DOHH2 (cell line): Measurements from ENCODE around the gene ENPEP.
"Not testable (repeated sequence)": the region's sequence is repeated elsewhere in the genome, so short reads cannot be mapped to it uniquely, and the experiment has no call there.

Experiments used
- H3F3A ChIP-seq: fragments of 200-600 bp; sonication (generic), shearing (Covaris generic); 2 replicates; pipeline ENCODE4 v1.6.0; 2016; ENCODE audit warnings: antibody characterized with exemption, mild to moderate bottlenecking; ENCODE audit not compliant: control insufficient read depth, insufficient read depth
- H3K27ac ChIP-seq: fragments of 200-600 bp; sonication (generic); 2 replicates; pipeline ENCODE4 v1.5.1; 2014; ENCODE audit warnings: low read depth, mild to moderate bottlenecking, low read length, moderate library complexity
- H3K27me3 ChIP-seq: fragments of 200-600 bp; sonication (generic); 2 replicates; pipeline ENCODE4 v1.6.1; 2014; ENCODE audit warnings: mild to moderate bottlenecking, low read length, mixed read lengths; ENCODE audit not compliant: control insufficient read depth
- H3K36me3 ChIP-seq: fragments of 200-600 bp; sonication (generic); 2 replicates; pipeline ENCODE4 v1.6.1; 2014; ENCODE audit warnings: mild to moderate bottlenecking, low read length, moderate library complexity, mixed read lengths; ENCODE audit not compliant: control insufficient read depth
- H3K4me1 ChIP-seq: fragments of 200-600 bp; sonication (generic); 2 replicates; pipeline ENCODE4 v1.6.1; 2014; ENCODE audit warnings: mild to moderate bottlenecking, low read length, mixed read lengths; ENCODE audit not compliant: control insufficient read depth
- H3K4me2 ChIP-seq: fragments of 200-600 bp; sonication (generic); 2 replicates; pipeline ENCODE4 v1.6.0; 2014; ENCODE audit warnings: mild to moderate bottlenecking, low read length, moderate library complexity
- H3K4me3 ChIP-seq: fragments of 200-600 bp; sonication (generic); 2 replicates; pipeline ENCODE4 v1.5.1; 2014; ENCODE audit warnings: mild to moderate bottlenecking, low read length, mixed read lengths
- H3K79me2 ChIP-seq: fragments of 200-600 bp; sonication (generic); 2 replicates; pipeline ENCODE4 v1.6.1; 2014; ENCODE audit warnings: mild to moderate bottlenecking, low read length, mixed read lengths; ENCODE audit not compliant: control insufficient read depth
- H3K9me2 ChIP-seq: fragments of 200-600 bp; sonication (generic); replicated peaks from 2 replicates; pipeline ENCODE4 v1.6.1; 2014; ENCODE audit warnings: mild to moderate bottlenecking, low read length, mixed read lengths; ENCODE audit not compliant: control insufficient read depth
- H3K9me3 ChIP-seq: fragments of 200-600 bp; sonication (generic); 2 replicates; pipeline ENCODE4 v1.6.1; 2014; ENCODE audit warnings: antibody characterized with exemption, low read length, mixed read lengths; ENCODE audit not compliant: control insufficient read depth, insufficient read depth
- H4K20me1 ChIP-seq: fragments of 200-600 bp; sonication (generic); 2 replicates; pipeline ENCODE4 v1.6.0; 2014; ENCODE audit warnings: low read depth, mild to moderate bottlenecking, antibody characterized with exemption, low read length, moderate library complexity; ENCODE audit not compliant: control insufficient read depth, insufficient read depth
- EZH2phosphoT487 ChIP-seq: fragments of 200-600 bp; sonication (generic); IDR thresholded peaks from 2 replicates; pipeline ENCODE4 v1.6.1; 2017; ENCODE audit warnings: borderline replicate concordance, mild to moderate bottlenecking, antibody characterized with exemption, low read length, moderate library complexity, mixed read lengths
- TF ChIP-seq, protein P1 (sequence below): fragments of 200-600 bp; sonication (generic); IDR thresholded peaks from one replicate; pipeline ENCODE4 v1.5.1; 2014; ENCODE audit warnings: antibody characterized with exemption, mild to moderate bottlenecking, low read depth, low read length; ENCODE audit not compliant: poor library complexity, severe bottlenecking

ENPEP gene

DNA sequence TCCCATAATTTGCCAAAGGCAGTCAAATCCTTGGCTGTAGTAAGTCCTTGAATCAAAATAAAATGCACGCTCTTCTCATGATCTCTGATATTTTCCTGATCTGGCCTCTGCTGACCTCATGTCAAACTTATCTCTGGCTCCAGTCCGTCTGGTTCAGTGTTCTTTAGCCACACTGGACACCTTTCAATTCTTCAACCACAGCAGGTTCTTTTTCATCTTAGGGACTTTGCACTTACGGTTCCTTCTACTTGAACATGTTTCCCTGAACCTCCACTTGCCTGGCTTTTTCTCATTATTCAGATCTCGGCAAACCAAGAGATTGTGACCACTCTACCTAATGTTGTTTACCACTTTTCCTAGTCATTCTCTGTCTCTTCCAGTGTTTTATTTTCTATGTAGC, 10.3 kb downstream of the ENPEP start:
- H3K36me3 ChIP-seq = no peaks in the 10 kb centered on the region
- no peaks in the 10 kb centered on the region for H3K9me2 ChIP-seq
- peaks cover 19% of the 10 kb centered on the region for H3K4me1 ChIP-seq
- no peak overlapping the region for H3K4me3 ChIP-seq
- no peaks in the 10 kb centered on the region for H3K79me2 ChIP-seq
- H3F3A ChIP-seq = no peaks in the 10 kb centered on the region
- H3K9me3 ChIP-seq = no peaks in the 10 kb centered on the region
- H3K27me3 ChIP-seq = no peaks in the 10 kb centered on the region; the same call in 1 of the 2 replicates
- TF ChIP-seq, protein P1, sequence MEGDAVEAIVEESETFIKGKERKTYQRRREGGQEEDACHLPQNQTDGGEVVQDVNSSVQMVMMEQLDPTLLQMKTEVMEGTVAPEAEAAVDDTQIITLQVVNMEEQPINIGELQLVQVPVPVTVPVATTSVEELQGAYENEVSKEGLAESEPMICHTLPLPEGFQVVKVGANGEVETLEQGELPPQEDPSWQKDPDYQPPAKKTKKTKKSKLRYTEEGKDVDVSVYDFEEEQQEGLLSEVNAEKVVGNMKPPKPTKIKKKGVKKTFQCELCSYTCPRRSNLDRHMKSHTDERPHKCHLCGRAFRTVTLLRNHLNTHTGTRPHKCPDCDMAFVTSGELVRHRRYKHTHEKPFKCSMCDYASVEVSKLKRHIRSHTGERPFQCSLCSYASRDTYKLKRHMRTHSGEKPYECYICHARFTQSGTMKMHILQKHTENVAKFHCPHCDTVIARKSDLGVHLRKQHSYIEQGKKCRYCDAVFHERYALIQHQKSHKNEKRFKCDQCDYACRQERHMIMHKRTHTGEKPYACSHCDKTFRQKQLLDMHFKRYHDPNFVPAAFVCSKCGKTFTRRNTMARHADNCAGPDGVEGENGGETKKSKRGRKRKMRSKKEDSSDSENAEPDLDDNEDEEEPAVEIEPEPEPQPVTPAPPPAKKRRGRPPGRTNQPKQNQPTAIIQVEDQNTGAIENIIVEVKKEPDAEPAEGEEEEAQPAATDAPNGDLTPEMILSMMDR = no peak
- no peak for TF ChIP-seq EZH2phosphoT487
- H4K20me1 ChIP-seq = no peaks in the 10 kb centered on the region
- H3K4me2 ChIP-seq = no peak overlapping the region
- no peak overlapping the region for H3K27ac ChIP-seq

DNA sequence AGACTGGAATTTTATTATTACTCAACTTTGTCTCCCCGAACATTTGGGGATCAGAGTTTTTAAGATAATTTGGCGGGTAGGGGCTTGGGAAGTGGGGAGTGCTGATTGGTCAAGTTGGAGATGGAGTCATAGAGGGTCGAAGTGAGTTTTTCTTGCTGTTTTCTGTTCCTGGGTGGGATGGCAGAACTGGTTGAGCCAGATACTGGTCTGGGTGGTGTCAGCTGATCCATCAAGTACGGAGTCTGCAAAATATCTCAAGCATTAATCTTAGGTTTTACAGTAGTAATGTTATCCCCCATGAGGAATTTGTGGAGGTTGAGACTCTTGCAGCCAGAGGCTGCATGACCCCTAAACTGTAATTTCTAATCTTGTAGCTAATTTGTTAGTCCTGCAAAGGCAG, 10.9 kb downstream of the ENPEP start:
- H4K20me1 ChIP-seq, H3K4me2 ChIP-seq, H3K36me3 ChIP-seq, H3K9me2 ChIP-seq, H3K79me2 ChIP-seq, H3F3A ChIP-seq, H3K9me3 ChIP-seq, H3K4me3 ChIP-seq, H3K27ac ChIP-seq, H3K27me3 ChIP-seq: not testable (repeated sequence)
- peaks cover 19% of the 10 kb centered on the region for H3K4me1 ChIP-seq

DNA sequence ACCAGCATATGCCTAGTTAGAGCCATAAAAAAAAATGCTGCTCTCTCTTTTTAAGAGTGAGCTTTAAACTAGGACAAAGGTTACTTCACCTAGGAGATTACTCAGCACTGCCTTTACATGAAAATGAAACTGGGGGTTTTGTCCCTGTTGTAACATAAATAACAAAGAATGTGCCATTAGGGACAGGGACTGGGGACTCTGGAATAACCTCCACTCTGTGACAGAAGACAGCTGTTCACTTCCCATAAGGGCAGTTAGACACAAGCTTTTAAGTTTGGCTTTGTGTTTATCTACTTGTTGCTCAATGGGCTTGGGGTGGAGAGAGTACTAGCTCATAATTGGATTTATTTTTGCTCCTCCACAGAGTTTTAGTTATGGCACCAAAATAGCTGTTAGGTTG, 11.9 kb downstream of the ENPEP start:
- TF ChIP-seq, protein P1 = no peak
- TF ChIP-seq EZH2phosphoT487 = no peak
- H3K27me3 ChIP-seq = no peaks in the 10 kb centered on the region; the same call in 1 of the 2 replicates
- H3K4me2 ChIP-seq = no peak overlapping the region
- H3K9me3 ChIP-seq = no peaks in the 10 kb centered on the region
- H3K27ac ChIP-seq = no peak overlapping the region
- H3K4me1 ChIP-seq = peaks cover 19% of the 10 kb centered on the region
- H3K4me3 ChIP-seq = no peak overlapping the region
- no peaks in the 10 kb centered on the region for H3K79me2 ChIP-seq
- H3K9me2 ChIP-seq = no peaks in the 10 kb centered on the region
- H4K20me1 ChIP-seq = no peaks in the 10 kb centered on the region
- H3K36me3 ChIP-seq = no peaks in the 10 kb centered on the region
- H3F3A ChIP-seq = no peaks in the 10 kb centered on the region

DNA sequence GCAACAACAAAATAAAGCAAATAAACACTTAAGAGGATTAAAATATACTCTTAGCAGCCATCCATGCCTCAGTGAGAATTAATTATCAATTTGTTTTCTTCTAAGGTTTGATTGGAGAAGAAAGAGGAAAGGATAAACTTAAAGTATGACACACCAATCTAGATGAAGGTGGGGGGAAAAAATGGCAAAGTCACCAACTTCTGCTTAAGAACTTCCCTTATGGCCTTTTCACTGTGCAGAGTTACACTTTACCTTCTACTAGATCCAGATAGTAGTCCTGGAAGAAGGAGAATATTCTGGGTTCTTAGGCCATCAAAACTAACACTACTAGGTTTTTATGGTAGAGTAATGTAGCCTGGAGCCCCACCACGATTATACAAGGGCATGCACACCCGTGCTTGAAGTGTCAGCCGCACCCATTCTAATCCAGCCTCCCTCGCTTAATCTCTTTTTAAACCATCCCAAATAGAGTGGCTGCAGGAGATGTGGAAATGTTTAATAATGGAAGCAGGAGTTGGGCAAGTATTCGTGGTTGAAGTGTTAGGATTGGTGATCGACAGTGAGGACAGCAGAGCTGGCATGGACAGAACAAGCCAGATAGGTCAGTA, 14.1 kb downstream of the ENPEP start:
- Histone ChIP-seq H3K4me3 (no peak overlapping the region), H4K20me1 (no peaks in the 10 kb centered on the region), H3F3A (no peaks in the 10 kb centered on the region), H3K27me3 (peaks cover 9% of the 10 kb centered on the region), H3K9me2 (no peaks in the 10 kb centered on the region), H3K4me2 (no peak overlapping the region), H3K4me1 (peaks cover 2% of the 10 kb centered on the region), H3K79me2 (no peaks in the 10 kb centered on the region), H3K36me3 (no peaks in the 10 kb centered on the region), H3K9me3 (no peaks in the 10 kb centered on the region), H3K27ac (no peak overlapping the region)
- TF ChIP-seq, protein P1 = no peak
- no peak for TF ChIP-seq EZH2phosphoT487
